HCT116 (cell line): ENCODE data around the gene EBP. TPM values are rescaled to one million over a fixed set of nuclear protein-coding genes. Genes with fewer than 3 reads are reported as not detected.

Experiments
- ATAC-seq: fragments of 200-7000 bp; cut with Tn5 transposase; 2 replicates; pipeline ENCODE4 v1.9.1; 2020; ENCODE audit warnings: mild to moderate bottlenecking, moderate library complexity
- BruUV-seq: library from RNA; stranded (reverse); fragments of 400-500 nt; replicated peaks from 2 replicates; lab custom pipeline; 2021; lab: Mats Ljungman, UMichigan
- CTCF ChIA-PET: fragments of 300-600 bp; sonication (Branson Sonifier 250); formaldehyde crosslinking; loops from one replicate; lab custom pipeline; 2021; ENCODE audit warnings: antibody characterized with exemption; lab: Charles Lee
- POLR2A ChIA-PET: fragments of 300-600, 350-600 bp; sonication (Branson Sonifier 250); formaldehyde crosslinking; loops from one replicate; lab custom pipeline; 2021; ENCODE audit warnings: antibody characterized with exemption; lab: Charles Lee
- RAD21 ChIA-PET, 2 experiments: fragments of 300-600 bp; sonication (Branson Sonifier 250); formaldehyde crosslinking; loops; one replicate each; lab custom pipeline; 2023; ENCODE audit warnings: low total read pairs in 2 of 2; ENCODE audit not compliant: uncharacterized antibody in 2 of 2, unreplicated experiment in 2 of 2, low non-redundant PET in 1 of 2; lab: Charles Lee
- DNase-seq: peaks from one replicate; pipeline ENCODE4 v3.0.0-alpha.2; 2010; ENCODE audit warnings: low read depth, low spot score
- H2AFZ ChIP-seq: fragments of 200-600 bp; shearing (Covaris generic), sonication (generic); 2 replicates; pipeline ENCODE4 v1.6.1; 2017; ENCODE audit warnings: low read depth, mixed run types, mixed read lengths, antibody characterized with exemption, low read length; ENCODE audit not compliant: poor library complexity, severe bottlenecking
- H3K27ac ChIP-seq: 2 replicates; pipeline ENCODE4 v1.5.1; 2012; ENCODE audit warnings: low read depth, low read length
- H3K27me3 ChIP-seq: fragments of 200-600 bp; sonication (generic); 2 replicates; pipeline ENCODE4 v1.6.1; 2016; ENCODE audit warnings: mixed run types, low read length, mixed read lengths; ENCODE audit not compliant: insufficient read depth
- H3K36me3 ChIP-seq, 2 experiments: fragments of 200-500 bp in 1 of 2; fragments of 200-600 bp in 1 of 2; sonication (Bioruptor generic) in 1 of 2; sonication (generic) in 1 of 2; 2 replicates each; pipeline versions ENCODE4 v1.5.1 to v1.6.1; 2014 to 2016; ENCODE audit warnings: low read length in 2 of 2, inconsistent platforms in 1 of 2, mixed read lengths in 1 of 2, mixed run types in 1 of 2; ENCODE audit not compliant: insufficient read depth in 2 of 2, control insufficient read depth in 1 of 2
- H3K4me1 ChIP-seq, 2 experiments: fragments of 200-600 bp in 1 of 2; sonication (generic) in 1 of 2; 2 replicates each; pipeline versions ENCODE4 v1.5.1 to v1.6.1; 2012 to 2017; ENCODE audit warnings: low read length in 2 of 2, inconsistent platforms in 1 of 2, mild to moderate bottlenecking in 1 of 2, mixed read lengths in 1 of 2, mixed run types in 1 of 2, moderate library complexity in 1 of 2; ENCODE audit not compliant: insufficient read depth in 2 of 2, control insufficient read depth in 1 of 2
- H3K4me2 ChIP-seq: fragments of 200-600 bp; sonication (generic); 2 replicates; pipeline ENCODE4 v1.6.1; 2017; ENCODE audit warnings: mixed run types, low read length, mixed read lengths
- H3K4me3 ChIP-seq, 2 experiments: fragments of 200-600 bp in 1 of 2; sonication (generic) in 1 of 2; replicated peaks in 1 of 2; 2 replicates each; pipeline ENCODE4 v1.5.1; 2011 to 2016; ENCODE audit warnings: low read length in 2 of 2, control low read depth in 1 of 2, low read depth in 1 of 2, mild to moderate bottlenecking in 1 of 2, mixed read lengths in 1 of 2, mixed run types in 1 of 2
- H3K79me2 ChIP-seq: fragments of 200-600 bp; sonication (generic); 2 replicates; pipeline ENCODE4 v1.6.1; 2017; ENCODE audit warnings: mild to moderate bottlenecking, mixed run types, low read length, moderate library complexity, mixed read lengths; ENCODE audit not compliant: insufficient read depth
- H3K9ac ChIP-seq: fragments of 200-600 bp; sonication (generic); 2 replicates; pipeline ENCODE4 v1.6.1; 2016; ENCODE audit warnings: low read length, mixed read lengths
- H3K9me2 ChIP-seq: fragments of 200-600 bp; sonication (generic), shearing (Covaris generic); 2 replicates; pipeline ENCODE4 v1.6.1; 2017; ENCODE audit warnings: mixed run types, mild to moderate bottlenecking, moderate library complexity; ENCODE audit not compliant: insufficient read depth
- H3K9me3 ChIP-seq, 2 experiments: fragments of 200-500 bp in 1 of 2; fragments of 200-600 bp in 1 of 2; sonication (Bioruptor generic) in 1 of 2; sonication (generic) in 1 of 2; 2 replicates each; pipeline ENCODE4 v1.6.1; 2014 to 2017; ENCODE audit warnings: low read length in 2 of 2, mixed read lengths in 2 of 2, inconsistent platforms in 1 of 2, low read depth in 1 of 2, mild to moderate bottlenecking in 1 of 2, mixed run types in 1 of 2, moderate library complexity in 1 of 2; ENCODE audit not compliant: control insufficient read depth in 1 of 2, insufficient read depth in 1 of 2
- H4K20me1 ChIP-seq: fragments of 200-600 bp; sonication (generic), shearing (Covaris generic); 2 replicates; pipeline ENCODE4 v1.6.1; 2017; ENCODE audit warnings: mixed run types, mild to moderate bottlenecking, moderate library complexity; ENCODE audit not compliant: insufficient read depth
- ATF3 ChIP-seq: IDR thresholded peaks from 2 replicates; pipeline ENCODE4 v1.6.1; 2012
- CBX3 ChIP-seq: IDR thresholded peaks from 2 replicates; pipeline ENCODE4 v1.6.1; 2012; ENCODE audit warnings: low read depth
- CTCF ChIP-seq, 3 experiments: fragments of 200-600 bp in 1 of 3; sonication (generic) in 1 of 3; IDR thresholded peaks in 2 of 3; conservative IDR thresholded peaks in 1 of 3; 2 replicates each; pipeline ENCODE4 v1.5.1; 2012 to 2017; ENCODE audit warnings: low read depth in 2 of 3, low read length in 2 of 3, antibody characterized with exemption in 1 of 3, borderline replicate concordance in 1 of 3, control low read depth in 1 of 3, mild to moderate bottlenecking in 1 of 3, mixed read lengths in 1 of 3, mixed run types in 1 of 3, moderate library complexity in 1 of 3; ENCODE audit not compliant: insufficient read depth in 1 of 3
- ELF1 ChIP-seq: IDR thresholded peaks from 2 replicates; pipeline ENCODE4 v1.6.1; 2012; ENCODE audit warnings: low read depth, borderline replicate concordance
- EZH2 ChIP-seq: fragments of 200-600 bp; sonication (generic); IDR thresholded peaks from 2 replicates; pipeline ENCODE4 v1.6.1; 2017; ENCODE audit warnings: antibody characterized with exemption, mixed run types
- JUND ChIP-seq: IDR thresholded peaks from 2 replicates; pipeline ENCODE4 v1.6.1; 2012
- MAX ChIP-seq: IDR thresholded peaks from 2 replicates; pipeline ENCODE4 v1.6.1; 2012
- POLR2A ChIP-seq: IDR thresholded peaks from 2 replicates; pipeline ENCODE4 v1.7.0; 2011; ENCODE audit warnings: borderline replicate concordance; ENCODE audit not compliant: insufficient read depth, insufficient read length; ENCODE audit errors: extremely low read depth
- SP1 ChIP-seq: IDR thresholded peaks from 2 replicates; pipeline ENCODE4 v1.6.1; 2012; ENCODE audit warnings: low read depth
- TCF7L2 ChIP-seq: IDR thresholded peaks from 2 replicates; pipeline ENCODE4 v1.7.0; 2011; ENCODE audit warnings: borderline replicate concordance, inconsistent platforms; ENCODE audit not compliant: insufficient read depth, insufficient read length; ENCODE audit errors: extremely low read depth
- YY1 ChIP-seq: IDR thresholded peaks from 2 replicates; pipeline ENCODE4 v1.6.1; 2011; ENCODE audit warnings: low read length, low read depth, moderate library complexity, mild to moderate bottlenecking; ENCODE audit not compliant: insufficient replicate concordance; ENCODE audit errors: extremely low read depth
- ZBTB33 ChIP-seq: IDR thresholded peaks from 2 replicates; pipeline ENCODE4 v1.6.1; 2011; ENCODE audit warnings: mild to moderate bottlenecking, low read length, moderate library complexity; ENCODE audit not compliant: insufficient replicate concordance; ENCODE audit errors: extremely low read depth
- ZNF274 ChIP-seq: fragments of 200-500 bp; sonication (Bioruptor generic); IDR thresholded peaks from 2 replicates; pipeline ENCODE4 v1.6.1; 2014; ENCODE audit warnings: mild to moderate bottlenecking, low read depth, low read length, inconsistent platforms
- intact Hi-C: fragments of 100-400 bp; cut with micrococcal nuclease; formaldehyde crosslinking; loops from 2 replicates; pipeline ENCODE4 v1.10.0; 2022
- total RNA-seq: library from RNA; stranded (reverse); gene quantifications from one replicate; pipeline ENCODE4 v1.2.1, GENCODE V29; 2021; ENCODE audit not compliant: unreplicated experiment

EBP gene
- total RNA-seq, 1 experiment from 2014 or later = 93.8 TPM

- peaks cover 3 to 16% of the 10 kb centered on the region in 2 experiments; a peak in 3 of 4 replicates for H3K4me1 ChIP-seq
- H3K4me2 ChIP-seq = no peak overlapping the region
- no peak overlapping the region for H3K4me3 ChIP-seq
- TF ChIP-seq POLR2A = no peak
- TF ChIP-seq SP1 = no peak
- no peak for TF ChIP-seq CBX3
- TF ChIP-seq MAX = no peak
- no peak for TF ChIP-seq ATF3
- TF ChIP-seq EZH2 = no peak
- TF ChIP-seq ZNF274 = no peak
- TF ChIP-seq YY1 = no peak
- no peak for TF ChIP-seq ZBTB33
- no peak for TF ChIP-seq ELF1
- no peak for TF ChIP-seq TCF7L2
- TF ChIP-seq JUND = no peak
- no peak for TF ChIP-seq CTCF (IDR thresholded peaks at IDR 0.05 in 2 of 3, conservative IDR thresholded peaks at IDR 0.05 in 1 of 3; ENCODE audit: borderline replicate concordance in 1 of 3, insufficient read depth in 1 of 3, low read depth in 2 of 3, low read length in 2 of 3)
- ChIA-PET POLR2A (no interaction called here), RAD21 (no interaction called here), CTCF (no interaction called here)
- ATAC-seq (no peak), DNase-seq (no peak)
- intact Hi-C loops = no loop called here
- BruUV-seq = no TSS peak
- no peak overlapping the region for H3K9ac ChIP-seq
- H3K27ac ChIP-seq = no peak overlapping the region
- H3K79me2 ChIP-seq = peaks cover 22% of the 10 kb centered on the region
- no peaks in the 10 kb centered on the region for H3K9me2 ChIP-seq
- H3K27me3 ChIP-seq = no peaks in the 10 kb centered on the region
- no peaks in the 10 kb centered on the region for H3K9me3 ChIP-seq
- H4K20me1 ChIP-seq = no peaks in the 10 kb centered on the region
- peaks cover 4 to 9% of the 10 kb centered on the region in 2 experiments; a peak in 2 of 4 replicates for H3K36me3 ChIP-seq
- H2AFZ ChIP-seq = no peak overlapping the region
Observed at GRCh38 chrX:48482526-48482925, 39.1 kb upstream of the EBP start.
